Adrenal gland (tissue), 12 donors: ENCODE results near the gene PTPRN. TPM values are rescaled to one million over a fixed set of nuclear protein-coding genes. Genes with fewer than 3 reads are reported as not detected.

Experiments
- DNase-seq, 7 donors: peaks; one replicate each; pipeline ENCODE4 v3.0.0-alpha.2; 2019 to 2020
- H3K27ac ChIP-seq, 5 donors: fragments of 200-600 bp; sonication (generic) in 4 of 5; 1 replicate in 3 of 5; 2 replicates in 2 of 5; pipeline versions ENCODE4 v1.5.1 to v1.8.0; 2016 to 2020; ENCODE audit warnings: mild to moderate bottlenecking in 1 of 5
- H3K27me3 ChIP-seq: fragments of 200-600 bp; 2 replicates; pipeline ENCODE4 v1.8.0; 2021
- H3K36me3 ChIP-seq, 2 donors: fragments of 200-600 bp; replicated peaks in 1 of 2; 1 replicate in 1 of 2; 2 replicates in 1 of 2; pipeline versions ENCODE4 v1.5.1 to v1.8.0; 2018 to 2022
- H3K4me1 ChIP-seq, 2 donors: fragments of 200-600 bp; replicated peaks in 1 of 2; 1 replicate in 1 of 2; 2 replicates in 1 of 2; pipeline versions ENCODE4 v1.5.1 to v1.8.0; 2018 to 2021
- H3K4me3 ChIP-seq, 4 donors: fragments of 200-600 bp; sonication (generic) in 3 of 4; one replicate each; pipeline ENCODE4 v1.5.1; 2016 to 2018
- H3K9me3 ChIP-seq, 3 donors: fragments of 200-600 bp; sonication (generic) in 1 of 3; replicated peaks in 1 of 3; 1 replicate in 2 of 3; 2 replicates in 1 of 3; pipeline versions ENCODE4 v1.5.1 to v1.8.0; 2016 to 2021
- POLR2A ChIP-seq, 2 donors: fragments of 450-650 bp; IDR thresholded peaks; one replicate each; pipeline ENCODE4 v1.6.1; 2017; ENCODE audit warnings: antibody characterized with exemption in 2 of 2, mild to moderate bottlenecking in 2 of 2, moderate library complexity in 1 of 2
- WGBS, 4 donors: extraction: QIAGEN DNeasy Blood & Tissue Kit in 2 of 4; methylation state at CpG; one replicate each; pipeline versions ENCODE4 v1.1.5 to v1.1.7; 2013 to 2017; 5-methylcytosine and 5-hydroxymethylcytosine counted together
- intact Hi-C, 2 donors: fragments of 100-400 bp; cut with DNase I; formaldehyde crosslinking; loops; one replicate each; pipeline versions ENCODE4 v1.14.1 to v1.15.0; 2022 to 2023
- polyA plus RNA-seq, 3 donors: library from polyadenylated mRNA; stranded (reverse); fragments of 200-250 nt in 2 of 3; fragments of 350-450 nt in 1 of 3; fragmentation: Illumina TruSeq in 1 of 3; extraction: RNeasy Lipid Tissue Mini Kit (QIAGEN cat#74804) in 1 of 3; gene quantifications; one replicate each; pipeline ENCODE4 v1.2.3, GENCODE V29; 2013 to 2014
- total RNA-seq, 9 donors: library from RNA; depleted of rRNA in 4 of 9; stranded (reverse); fragments of >200 nt in 4 of 9; fragments of 120-200 nt in 1 of 9; fragmentation: NEBNext Ultra II Directional in 1 of 9; extraction: Animal tissue kit (Norgen Biotek cat#: 25700) in 1 of 9; gene quantifications; one replicate each; pipeline versions ENCODE4 v1.1.0 to v1.2.4, GENCODE V29; 2013 to 2023
- TF ChIP-seq, protein P1 (sequence below), 6 experiments: fragments of 450-650 bp in 4 of 6; fragments of 200-600 bp in 2 of 6; sonication (generic) in 1 of 6; IDR thresholded peaks; 1 replicate in 5 of 6; 2 replicates in 1 of 6; pipeline versions ENCODE4 v1.5.1 to v1.8.0; 2016 to 2021; ENCODE audit warnings: antibody characterized with exemption in 6 of 6, mild to moderate bottlenecking in 2 of 6, moderate library complexity in 1 of 6
- donor health status: healthy with polysubstance abuse.
- donor health status: Bipolar disorder and iron deficiency.
- donor health status: DM: yes; HTN: yes; CAD: no.
- donor health status: DM: no; HTN: no; CAD: no.
- donor health status: DM: no; HTN: no; CAD: no.
- donor health status: DM: yes; HTN: yes; CAD: no.

The PTPRN gene
- total and polyA plus RNA-seq, 12 donors = 0.39 to 106 (median 9.0) TPM; not detected in 1

GRCh38 chr2:219296631-219297391 lies 12.4 kb downstream of the PTPRN start:
- no peaks in the 10 kb centered on the region for H3K9me3 ChIP-seq
- no peak overlapping the region for H3K27ac ChIP-seq
- intact Hi-C loops = loop anchor here (5.0 to 10.0 kb wide), 2 partner anchors 52 to 135 kb away; partner anchors contain the start of genes GLB1L (in 2 of the 2), STK16 (in 2 of the 2) and NHEJ1 (in 1 of the 2)
- H3K4me3 ChIP-seq = no peak overlapping the region
- H3K4me1 ChIP-seq = peaks cover 0 to 4% of the 10 kb centered on the region in 2 donors
- no peaks in the 10 kb centered on the region for H3K27me3 ChIP-seq
- DNase-seq = peak in 1 of 7 donors; percentile 54
- TF ChIP-seq, protein P1, sequence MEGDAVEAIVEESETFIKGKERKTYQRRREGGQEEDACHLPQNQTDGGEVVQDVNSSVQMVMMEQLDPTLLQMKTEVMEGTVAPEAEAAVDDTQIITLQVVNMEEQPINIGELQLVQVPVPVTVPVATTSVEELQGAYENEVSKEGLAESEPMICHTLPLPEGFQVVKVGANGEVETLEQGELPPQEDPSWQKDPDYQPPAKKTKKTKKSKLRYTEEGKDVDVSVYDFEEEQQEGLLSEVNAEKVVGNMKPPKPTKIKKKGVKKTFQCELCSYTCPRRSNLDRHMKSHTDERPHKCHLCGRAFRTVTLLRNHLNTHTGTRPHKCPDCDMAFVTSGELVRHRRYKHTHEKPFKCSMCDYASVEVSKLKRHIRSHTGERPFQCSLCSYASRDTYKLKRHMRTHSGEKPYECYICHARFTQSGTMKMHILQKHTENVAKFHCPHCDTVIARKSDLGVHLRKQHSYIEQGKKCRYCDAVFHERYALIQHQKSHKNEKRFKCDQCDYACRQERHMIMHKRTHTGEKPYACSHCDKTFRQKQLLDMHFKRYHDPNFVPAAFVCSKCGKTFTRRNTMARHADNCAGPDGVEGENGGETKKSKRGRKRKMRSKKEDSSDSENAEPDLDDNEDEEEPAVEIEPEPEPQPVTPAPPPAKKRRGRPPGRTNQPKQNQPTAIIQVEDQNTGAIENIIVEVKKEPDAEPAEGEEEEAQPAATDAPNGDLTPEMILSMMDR (IDR thresholded peaks at IDR 0.05) = no peak
- TF ChIP-seq POLR2A (IDR thresholded peaks at IDR 0.05) = no peak
- no peaks in the 10 kb centered on the region for H3K36me3 ChIP-seq
- WGBS, 4 donors = 76 to 87% (median 86%) methylated on average over 8 to 25 of the region's 25 CpGs

- H3K27ac ChIP-seq = no peak overlapping the region
- H3K27me3 ChIP-seq = no peaks in the 10 kb centered on the region
- H3K4me3 ChIP-seq = no peak overlapping the region
- 76 to 88% (median 81%) methylated on average over 12 to 14 of the region's 14 CpGs for WGBS, 4 donors
- no peak for TF ChIP-seq POLR2A (IDR thresholded peaks at IDR 0.05)
- TF ChIP-seq, protein P1 (IDR thresholded peaks at IDR 0.05) = no peak
- no peaks in the 10 kb centered on the region for H3K36me3 ChIP-seq
- peaks cover 0 to 4% of the 10 kb centered on the region in 2 donors for H3K4me1 ChIP-seq
- no peak for DNase-seq
- intact Hi-C loops = loop anchor here (5.0 to 10.0 kb wide), 2 partner anchors 51 to 134 kb away; partner anchors contain the start of genes GLB1L (in 2 of the 2), STK16 (in 2 of the 2) and NHEJ1 (in 1 of the 2)
- H3K9me3 ChIP-seq = no peaks in the 10 kb centered on the region
These were observed 13.1 kb downstream of the PTPRN start for GRCh38 chr2:219296142-219296541.

DNA sequence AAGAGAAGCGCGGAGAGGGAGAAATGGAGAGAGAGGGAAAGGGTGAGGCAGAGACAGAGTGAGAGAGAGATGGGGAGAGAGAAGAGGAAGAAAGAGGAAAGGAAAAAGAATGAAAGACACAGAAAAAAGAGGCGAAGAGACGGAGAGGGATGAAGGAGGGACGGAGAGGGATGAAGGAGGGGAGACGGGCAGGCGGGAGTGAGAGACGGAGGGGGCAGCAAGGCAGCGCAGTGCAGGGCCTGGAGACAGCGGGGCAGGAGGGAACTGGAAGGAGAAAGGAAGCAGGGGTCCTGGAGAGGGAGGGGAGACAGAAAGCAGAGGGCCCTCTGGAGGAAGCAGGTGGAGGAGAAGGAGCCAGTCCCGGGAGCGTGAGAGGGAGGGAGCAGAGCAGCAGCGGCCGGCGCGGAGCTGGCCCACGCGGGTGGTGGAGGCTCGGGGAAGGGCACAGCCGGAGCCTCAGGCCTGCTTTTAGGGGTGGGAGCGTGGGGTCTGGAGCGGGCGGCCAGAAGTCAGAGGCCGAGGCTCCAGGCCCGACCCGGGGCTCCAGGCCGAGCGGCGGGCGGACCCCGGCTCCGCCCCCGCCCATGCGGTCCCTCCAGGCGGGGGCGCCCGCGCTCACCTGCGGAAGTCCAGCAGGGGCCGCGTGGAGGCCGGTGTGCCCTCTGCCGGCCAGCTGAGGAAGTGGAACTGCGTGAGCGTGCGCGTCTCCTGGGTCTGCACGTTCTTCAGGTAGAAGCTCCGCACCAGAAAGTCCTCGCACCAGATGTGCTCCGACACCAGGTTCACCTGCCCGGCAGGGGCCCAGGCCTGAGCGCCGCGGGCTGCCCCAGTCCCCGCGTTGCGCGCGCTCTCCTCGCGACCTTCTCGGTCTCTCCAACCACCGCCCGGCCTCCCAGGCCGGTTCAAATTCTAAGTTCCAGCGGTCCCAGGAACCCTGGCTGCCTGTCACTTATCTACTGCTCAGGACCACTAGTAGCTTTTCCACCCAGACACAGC lies 14.5 kb downstream of the PTPRN start:
- H3K4me3 ChIP-seq = peak overlapping the region in 2 of 4 donors; percentile 16 to 62

More for the DNA sequence above, 14.5 kb downstream of the PTPRN start:
- H3K9me3 ChIP-seq = no peaks in the 10 kb centered on the region
- no peaks in the 10 kb centered on the region for H3K36me3 ChIP-seq
- DNase-seq = peak; percentile 80 to 93 (median 87)
- intact Hi-C loops = loop anchor here (5.0 to 10.0 kb wide), 2 partner anchors 50 to 132 kb away; partner anchors contain the start of genes GLB1L (in 2 of the 2), STK16 (in 2 of the 2) and NHEJ1 (in 1 of the 2)
- TF ChIP-seq POLR2A (IDR thresholded peaks at IDR 0.05) = peak; percentile 25 to 43
- TF ChIP-seq, protein P1 (IDR thresholded peaks at IDR 0.05) = peak; percentile 71 to 100 (median 92)
- peak overlapping the region in 2 of 5 donors; percentile 75 to 79 for H3K27ac ChIP-seq
- 8 to 23% (median 12%) methylated on average over 25 to 67 of the region's 67 CpGs for WGBS, 4 donors
- H3K27me3 ChIP-seq = no peaks in the 10 kb centered on the region
- H3K4me1 ChIP-seq = peaks cover 0 to 7% of the 10 kb centered on the region in 2 donors
